IPS-NIHi7 (cell line): ENCODE results near the gene SLC18A2.

Source experiments
- DNase-seq: peaks from one replicate; pipeline ENCODE4 v3.0.0; 2012; ENCODE audit warnings: mixed read lengths; ENCODE audit errors: extremely low spot score

SLC18A2 gene

DNA sequence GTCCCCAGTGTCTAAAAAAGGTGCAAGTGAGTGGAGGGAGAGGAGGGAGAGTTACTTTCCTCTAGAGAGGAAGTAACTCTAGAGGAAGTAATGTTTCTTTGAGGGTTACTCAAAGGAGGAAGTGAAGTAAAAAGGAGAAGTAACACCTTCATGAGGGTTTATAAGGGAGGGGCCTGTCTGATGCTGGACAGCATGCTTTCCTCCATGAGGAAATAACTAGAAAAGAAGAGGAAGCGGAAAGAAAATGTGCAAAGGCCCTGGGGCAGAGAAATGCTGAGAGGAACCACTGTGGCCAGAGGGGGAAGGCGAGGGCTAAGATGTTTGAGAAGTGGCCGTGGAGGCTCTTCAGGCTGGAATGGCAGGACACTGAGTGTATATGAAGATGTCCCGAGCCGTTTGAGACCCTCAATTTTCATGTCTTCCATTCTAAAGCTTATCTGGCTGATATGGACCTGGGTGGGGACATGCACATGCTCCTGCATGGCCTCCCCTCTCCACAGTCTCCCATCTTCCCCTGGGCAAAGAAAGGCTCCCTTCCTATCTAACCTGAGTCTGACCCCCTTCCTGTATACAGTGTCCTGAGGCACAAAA, 3.4 kb upstream of the SLC18A2 start:
- no peak for DNase-seq

DNA sequence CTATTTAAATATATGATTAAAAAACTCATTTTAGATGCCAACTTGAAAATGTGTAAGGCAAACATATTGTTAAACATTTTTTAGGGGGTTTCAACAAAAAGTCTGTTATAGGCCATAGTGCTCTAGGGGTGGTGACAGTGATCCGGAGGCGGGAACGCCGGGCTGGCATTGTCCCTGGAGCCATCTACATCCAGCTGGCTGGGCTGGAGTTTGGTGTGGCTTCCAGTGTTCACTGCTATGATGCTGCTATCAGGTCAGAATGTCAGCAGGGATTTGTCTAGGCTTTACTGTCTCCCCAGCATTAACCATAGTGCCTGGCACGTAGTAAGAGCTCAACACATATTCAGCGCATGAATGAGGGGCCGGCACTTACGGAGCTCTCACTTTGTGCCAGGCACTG, 1.9 kb upstream of the SLC18A2 start:
- no peak for DNase-seq

DNA sequence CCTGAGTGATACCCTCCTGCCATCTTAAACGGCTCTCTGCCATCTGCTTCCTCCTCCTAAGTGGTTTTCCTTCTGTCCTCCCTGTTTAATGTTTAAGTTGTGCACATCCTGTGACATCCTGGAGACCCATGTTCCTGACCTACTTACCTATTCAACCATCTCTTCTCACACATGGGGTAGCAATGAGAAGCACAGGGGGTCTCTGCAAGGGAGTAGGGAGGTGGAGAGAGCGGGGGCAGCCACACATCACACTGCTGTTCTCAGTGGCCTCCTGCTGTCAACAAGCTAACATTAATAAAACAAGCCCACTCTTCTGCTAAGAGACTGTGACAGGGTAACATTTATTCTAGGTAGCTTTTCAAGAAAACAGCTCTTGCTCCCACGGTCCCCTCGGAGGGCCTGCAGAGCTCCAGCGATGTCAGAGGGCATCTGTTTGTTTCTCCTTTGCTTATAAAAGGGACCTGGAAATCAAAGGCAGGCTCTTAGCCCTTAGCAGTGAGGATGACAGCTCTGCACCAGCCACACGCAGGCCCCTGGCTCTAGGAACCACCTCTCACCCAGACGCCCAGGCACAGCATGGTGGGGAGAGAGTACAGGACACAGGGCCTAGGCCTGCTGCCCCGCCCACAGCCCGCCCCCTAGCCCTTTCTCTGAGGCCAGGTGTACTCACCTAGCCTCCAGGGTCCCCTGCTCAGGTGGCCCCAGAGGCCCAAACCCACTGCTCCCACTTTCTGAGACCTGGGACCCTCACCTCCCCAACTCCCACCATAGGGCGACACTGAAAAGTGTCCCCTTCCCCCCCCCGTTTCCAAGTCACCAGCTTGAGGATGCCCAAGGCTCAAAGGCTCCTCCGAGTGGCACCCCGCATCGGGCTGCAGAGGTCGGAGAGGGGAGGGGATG, 943 bp upstream of the SLC18A2 start:
- DNase-seq, result peak; percentile 75

DNA sequence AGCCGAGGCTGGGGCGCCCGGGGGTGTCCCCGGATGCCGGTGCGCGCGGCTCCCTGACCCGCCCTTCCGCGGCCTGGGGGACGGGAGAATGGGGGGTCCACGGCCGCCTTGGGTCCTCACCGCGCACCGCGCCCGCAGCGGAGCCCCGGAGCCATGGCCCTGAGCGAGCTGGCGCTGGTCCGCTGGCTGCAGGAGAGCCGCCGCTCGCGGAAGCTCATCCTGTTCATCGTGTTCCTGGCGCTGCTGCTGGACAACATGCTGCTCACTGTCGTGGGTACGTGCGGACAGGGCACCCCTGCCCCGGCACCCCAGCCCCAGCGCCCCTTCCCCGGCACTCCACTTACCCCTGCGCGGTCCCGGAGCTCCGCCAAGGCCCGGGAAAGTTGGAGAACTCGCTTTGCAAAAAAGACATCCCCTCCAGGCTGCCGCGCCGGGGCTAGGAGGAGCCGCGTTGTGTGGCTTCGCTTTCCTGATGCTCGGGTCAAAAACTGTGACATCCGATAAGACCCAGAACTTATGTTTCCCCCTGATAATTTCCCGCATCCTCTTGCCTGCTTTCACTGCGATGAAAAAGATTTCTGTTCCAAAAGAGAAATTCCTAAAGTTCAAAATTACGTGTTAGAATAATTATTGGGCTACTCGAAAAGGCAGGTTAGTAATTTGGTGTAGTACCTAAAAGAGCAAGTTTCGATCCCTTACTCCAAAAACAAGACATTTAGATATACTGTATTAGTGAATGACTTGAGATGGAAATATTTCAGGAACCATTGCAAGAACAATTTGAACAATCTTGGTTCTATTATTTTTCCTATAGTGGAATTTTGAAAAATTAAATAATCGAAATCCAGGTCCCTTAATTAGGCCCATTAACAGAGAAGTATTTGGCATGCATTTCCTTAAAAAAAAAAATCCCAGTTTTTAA, 888 bp downstream of the SLC18A2 start:
- peak; percentile 56 for DNase-seq

DNA sequence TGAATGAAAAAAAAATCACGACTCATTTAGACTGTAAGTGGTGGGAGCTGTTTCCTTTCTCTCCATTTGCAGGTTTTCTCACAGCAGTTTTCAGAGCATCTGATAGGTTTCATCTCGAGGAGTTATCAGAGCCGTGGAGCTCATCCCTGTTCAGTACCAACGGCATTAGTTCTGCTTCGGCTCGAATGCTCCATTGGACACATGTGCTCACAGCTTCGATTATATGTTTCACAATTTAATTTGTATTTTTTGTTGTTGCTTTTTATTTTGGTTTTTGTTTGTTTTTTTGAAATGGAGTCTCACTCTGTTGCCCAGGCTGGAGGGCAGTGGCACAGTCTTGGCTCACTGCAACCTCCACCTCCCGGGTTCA, 1.5 kb downstream of the SLC18A2 start:
- DNase-seq, result no peak

DNA sequence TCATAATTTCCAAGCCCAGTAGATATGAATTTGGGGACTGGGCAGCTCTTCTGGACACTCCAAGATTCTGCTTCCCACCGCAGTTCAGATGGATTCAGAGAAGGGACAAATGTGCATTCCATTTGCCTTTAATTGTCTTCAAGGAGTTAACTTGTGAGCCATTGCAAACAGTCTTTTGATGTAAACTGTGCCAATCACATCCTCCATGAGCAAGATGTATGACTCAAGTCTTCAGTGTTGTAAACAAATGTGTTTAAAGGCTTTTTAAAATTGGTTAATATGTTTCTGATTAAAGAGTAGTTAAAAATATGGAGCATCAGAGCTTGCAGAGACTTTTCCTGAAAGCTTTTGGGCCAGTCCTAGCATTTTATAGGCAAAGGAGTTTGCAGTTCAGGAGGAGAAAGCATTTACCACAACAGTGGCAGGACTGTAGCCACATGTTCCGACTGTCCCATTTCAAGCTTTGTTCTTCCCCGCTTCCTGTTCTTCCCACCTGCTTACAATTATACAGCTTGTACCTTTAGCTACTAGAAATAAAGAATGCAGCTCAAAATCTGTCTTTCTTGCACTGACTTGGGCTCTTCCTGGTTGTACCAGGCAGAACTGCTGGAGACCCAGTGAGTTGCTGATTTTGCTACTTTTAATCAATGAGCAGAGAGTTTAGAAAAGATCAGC, 6.2 kb downstream of the SLC18A2 start:
- no peak for DNase-seq

DNA sequence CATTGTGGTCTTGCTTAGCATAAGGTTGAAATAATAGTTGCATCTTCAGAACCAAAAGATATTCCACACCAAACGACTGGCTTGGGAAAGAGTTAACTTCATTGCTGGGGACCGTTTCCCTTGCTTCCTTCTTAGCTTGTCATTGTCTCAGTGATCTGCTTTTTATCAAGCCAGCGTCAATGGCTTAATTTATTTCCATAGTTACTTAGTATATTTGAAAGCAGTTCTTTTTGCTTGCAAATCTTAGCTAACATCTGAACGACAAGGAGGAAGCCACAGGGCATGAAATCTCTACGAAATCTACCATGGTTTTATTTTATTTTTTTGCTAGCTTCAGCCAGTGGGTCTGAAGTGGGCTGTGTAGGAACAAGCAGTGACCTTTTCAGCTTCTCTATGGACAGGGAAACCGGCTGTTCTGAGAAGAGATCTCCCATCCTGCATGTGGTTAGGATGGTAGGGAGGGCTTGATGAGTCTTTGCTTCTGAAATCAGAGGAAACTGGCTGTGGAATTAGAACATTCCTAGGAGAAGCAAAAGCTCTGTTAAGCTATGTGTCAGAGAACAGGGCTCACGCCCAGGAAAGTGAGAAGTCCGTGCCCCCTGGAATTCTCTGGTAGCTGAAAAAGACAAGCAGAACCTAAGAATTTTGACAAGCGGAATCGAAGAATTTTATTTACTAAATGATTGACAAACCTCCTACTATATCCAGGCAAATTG, 8.0 kb downstream of the SLC18A2 start:
- no peak for DNase-seq

DNA sequence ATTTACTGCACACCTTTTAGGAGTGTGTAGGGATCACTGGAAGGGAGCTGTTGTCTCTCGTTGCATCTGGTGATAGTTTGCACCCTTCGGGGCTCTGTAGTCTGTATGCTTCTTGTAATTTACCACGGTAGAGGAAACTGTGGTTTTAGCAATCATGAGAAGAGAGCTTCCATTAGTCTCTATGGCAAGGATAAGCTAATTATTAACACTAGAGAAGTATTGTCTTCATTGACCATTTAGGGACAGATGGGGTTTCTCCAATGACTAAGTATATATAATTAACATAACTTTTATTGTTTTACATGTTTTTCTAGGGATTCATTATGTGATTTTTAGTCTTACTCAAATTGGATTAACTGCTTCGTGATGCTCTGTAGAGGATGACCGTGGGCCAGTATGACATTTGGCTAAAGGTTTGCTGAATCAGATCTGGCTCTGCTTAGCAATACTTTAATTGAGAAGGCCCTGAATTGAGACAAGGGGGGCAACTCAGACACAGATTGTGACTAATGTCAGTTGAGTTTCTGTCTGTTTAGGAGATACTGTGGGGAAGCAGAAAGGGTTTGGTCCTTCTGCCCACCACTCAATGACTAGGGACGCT, 8.7 kb downstream of the SLC18A2 start:
- no peak for DNase-seq

DNA sequence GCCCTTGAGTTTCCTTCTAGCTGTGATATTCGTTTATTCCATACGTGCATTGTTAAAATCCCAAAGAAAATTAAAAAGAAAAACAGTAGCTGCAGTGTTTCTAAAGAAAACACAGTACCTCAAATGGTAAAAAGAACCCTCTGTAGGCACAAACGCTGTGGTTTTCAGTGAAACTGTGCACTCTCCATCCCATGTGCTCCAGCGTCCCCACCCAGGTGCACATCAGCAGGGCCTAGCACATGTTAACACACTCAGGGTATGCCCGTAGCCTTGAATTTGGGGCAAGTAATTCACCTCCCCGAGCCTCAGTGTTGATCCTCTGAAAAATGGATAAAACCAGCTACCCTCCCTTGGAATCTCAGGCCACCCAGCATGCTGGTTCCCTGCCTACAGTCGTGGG, 9.5 kb downstream of the SLC18A2 start:
- DNase-seq, result no peak

DNA sequence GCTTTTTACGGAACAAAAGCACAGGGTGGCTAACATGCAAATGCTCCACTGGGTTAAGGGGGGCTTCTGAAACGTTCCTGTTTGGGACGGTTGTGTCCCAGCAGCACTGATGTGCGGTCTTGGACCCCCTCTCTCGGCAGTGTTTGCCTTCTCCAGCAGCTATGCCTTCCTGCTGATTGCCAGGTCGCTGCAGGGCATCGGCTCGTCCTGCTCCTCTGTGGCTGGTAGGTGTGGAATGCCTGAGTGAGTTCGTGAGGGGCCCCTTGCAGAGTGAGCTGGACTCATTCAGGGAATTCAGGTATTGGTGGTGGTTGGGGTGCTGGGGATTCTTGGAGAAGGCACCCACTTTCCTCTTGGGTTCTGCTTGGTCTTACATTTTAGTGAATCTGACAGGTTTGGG, 13.0 kb downstream of the SLC18A2 start:
- DNase-seq, result no peak

DNA sequence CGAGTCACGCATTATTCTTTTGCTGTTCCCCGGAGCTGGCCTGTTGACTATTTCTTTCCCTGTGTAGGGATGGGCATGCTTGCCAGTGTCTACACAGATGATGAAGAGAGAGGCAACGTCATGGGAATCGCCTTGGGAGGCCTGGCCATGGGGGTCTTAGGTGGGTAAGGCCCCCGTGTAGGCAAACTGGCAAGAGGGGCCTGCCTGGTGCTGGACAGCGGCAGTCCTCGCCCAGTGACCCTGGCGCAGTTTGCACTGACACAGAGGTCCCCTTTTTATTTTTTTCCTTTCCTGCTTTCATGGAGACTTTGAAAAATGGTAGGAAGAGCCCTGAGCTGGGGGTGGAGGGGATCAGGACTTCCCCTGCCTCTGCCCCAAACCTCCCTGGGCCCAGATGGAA, 13.4 kb downstream of the SLC18A2 start:
- no peak for DNase-seq

DNA sequence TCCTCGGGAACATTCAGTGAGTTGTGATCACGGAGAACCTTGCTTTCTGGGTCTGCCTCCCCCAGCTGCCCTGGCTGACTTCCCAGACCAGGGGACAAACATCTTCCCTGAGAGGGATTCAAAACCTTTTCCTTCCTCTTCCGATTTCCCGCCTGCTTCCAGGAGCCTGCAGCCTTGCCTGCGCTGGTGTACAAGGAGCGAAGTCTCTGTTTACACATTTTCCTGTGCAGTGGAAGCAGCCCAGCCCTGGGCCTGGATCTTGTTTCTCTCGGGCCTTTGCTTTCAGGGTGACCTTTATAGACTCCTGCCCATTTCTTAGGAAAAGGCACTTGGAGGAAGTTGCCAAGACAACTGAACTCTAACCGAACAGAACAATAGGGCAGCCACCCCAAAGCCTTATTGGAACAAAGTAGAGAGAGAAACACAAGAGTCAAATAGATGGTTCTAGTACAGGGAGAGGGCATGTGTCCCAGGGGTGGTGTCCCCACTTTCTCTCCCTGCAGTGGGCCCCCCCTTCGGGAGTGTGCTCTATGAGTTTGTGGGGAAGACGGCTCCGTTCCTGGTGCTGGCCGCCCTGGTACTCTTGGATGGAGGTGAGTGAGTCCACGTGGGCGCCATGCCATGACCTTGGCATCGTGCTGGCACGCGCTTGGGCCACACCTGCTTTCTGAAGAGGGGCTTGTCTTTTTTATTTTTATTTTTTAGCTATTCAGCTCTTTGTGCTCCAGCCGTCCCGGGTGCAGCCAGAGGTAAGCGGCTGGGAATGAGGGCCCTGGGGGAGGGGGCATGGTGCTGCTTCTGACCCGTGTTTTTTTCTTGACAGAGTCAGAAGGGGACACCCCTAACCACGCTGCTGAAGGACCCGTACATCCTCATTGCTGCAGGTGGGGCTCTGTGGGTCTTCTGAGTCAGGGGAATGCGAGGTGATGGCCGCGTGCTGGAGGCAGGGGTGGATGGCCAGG, 14.1 kb downstream of the SLC18A2 start:
- DNase-seq, result no peak

DNA sequence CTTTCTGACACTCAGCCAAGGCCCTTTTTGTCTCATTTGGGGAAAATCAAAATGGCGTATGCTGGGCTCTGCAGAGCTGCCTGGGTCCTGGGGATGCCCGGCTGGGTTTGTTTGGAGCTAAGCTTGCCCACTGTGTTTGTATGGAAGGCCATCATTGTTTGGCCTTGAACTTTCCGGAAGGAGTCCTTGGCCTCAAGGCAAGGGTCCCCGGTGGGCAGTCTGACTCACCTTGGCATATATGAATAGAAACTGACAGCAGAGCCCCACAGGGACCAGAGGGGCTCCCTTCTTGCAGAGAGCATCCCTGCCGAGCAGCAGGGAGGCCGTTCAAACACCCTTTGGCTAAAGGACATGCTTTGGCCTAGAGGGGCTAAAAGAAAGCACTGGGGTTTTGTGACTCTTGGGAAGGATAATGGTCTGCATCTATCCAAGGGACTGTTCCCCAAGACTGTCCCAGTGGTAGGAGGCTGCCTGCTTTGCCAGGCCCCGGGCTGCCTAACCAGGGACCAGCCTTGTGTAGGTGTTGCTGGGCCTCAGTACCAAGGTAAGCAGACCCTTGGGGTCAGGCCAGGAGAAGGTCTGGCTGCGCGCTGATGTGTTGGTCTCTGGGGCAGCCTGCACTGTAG, 15.0 kb downstream of the SLC18A2 start:
- no peak for DNase-seq

DNA sequence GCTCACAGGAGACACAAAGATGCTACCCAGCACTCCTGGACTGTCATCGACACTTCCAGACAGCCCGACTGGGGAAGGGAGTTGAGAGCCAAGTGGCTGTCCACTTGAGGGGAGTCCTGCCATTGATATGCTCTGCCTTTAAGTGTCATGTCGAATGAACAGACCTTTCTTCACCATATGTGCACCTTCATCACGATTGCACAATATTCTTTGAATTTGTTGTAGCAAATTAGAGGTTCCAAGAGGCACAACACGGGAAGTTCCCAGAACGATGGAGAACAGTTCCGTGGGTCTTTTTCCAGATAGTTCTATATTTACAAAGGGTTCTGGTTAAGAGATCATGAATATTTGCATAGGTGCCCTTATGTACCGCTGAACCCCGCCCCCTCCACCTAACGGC, 16.0 kb downstream of the SLC18A2 start:
- DNase-seq, result no peak

DNA sequence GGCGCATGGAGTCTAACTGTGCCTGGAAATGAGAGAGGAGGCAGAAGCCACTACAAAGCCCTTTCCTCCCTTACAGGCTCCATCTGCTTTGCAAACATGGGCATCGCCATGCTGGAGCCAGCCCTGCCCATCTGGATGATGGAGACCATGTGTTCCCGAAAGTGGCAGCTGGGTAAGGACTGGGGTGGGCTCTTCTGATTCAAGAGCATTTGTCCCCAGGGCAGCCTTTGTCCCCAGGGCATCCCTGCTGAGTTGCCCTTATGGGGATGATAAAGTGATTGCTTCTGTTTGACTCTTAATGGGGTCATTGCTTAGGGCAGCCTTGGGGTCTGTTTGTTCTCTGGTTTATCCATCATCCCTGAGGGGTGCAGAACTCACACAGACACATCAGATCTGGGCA, 16.8 kb downstream of the SLC18A2 start:
- no peak for DNase-seq

DNA sequence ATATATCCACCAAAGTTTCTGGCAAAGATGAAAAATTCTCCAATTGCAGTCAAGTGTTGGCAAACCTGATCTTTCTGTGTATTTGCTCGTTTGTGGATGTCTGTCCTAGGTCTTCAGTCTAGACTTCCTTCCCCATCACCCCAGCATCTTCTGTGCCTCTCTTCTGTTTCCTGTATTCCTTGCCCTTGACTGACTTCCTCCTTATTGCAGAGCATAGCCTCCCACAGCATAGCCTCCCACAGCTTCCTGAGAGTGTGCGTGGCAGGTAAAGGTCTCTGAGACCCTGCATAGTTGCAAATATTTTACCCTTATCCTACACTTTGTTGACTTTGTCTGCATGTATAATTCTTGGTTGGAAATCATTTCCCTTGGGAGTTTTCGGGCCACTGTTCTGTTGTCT, 18.4 kb downstream of the SLC18A2 start:
- no peak for DNase-seq

DNA sequence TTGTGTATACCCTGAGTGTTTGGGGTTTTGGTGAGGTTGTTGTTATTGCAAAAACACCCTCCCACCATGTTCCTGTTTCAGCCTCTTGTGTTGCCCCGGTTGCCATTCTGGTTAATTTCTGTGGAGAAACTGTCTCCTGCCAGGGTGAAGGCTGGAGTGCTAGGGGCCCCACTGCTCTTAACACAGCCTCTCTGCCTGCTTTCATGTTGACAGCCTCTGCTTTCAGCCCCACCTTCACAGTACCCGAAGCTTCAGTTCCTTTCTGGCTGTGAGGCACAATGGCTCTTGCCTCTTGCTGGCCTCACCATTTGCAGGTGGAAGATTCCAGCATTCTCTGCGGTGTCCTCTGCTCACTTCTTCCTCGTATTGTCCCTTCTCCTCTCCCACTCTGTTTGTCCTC, 19.2 kb downstream of the SLC18A2 start:
- peak; percentile 35 for DNase-seq

DNA sequence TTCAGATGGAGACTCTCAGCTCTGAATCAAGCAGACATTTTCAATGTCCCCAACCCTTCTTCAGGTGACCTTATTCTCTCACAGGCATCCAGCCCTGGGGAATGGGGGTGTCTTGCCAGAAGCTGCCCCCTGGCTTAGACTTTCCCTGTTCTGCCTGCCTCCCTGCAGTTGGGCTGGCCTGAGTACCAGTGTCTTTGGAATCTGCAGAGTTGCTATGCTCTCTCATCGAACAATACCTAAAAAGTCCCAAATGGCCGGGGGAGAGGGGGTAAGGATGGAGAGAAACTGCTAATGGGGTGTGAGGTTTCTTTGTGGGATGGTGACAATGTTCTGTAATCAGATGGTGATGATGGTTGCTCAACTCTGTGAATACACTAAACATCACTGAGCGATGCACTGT, 20.6 kb downstream of the SLC18A2 start:
- no peak for DNase-seq

DNA sequence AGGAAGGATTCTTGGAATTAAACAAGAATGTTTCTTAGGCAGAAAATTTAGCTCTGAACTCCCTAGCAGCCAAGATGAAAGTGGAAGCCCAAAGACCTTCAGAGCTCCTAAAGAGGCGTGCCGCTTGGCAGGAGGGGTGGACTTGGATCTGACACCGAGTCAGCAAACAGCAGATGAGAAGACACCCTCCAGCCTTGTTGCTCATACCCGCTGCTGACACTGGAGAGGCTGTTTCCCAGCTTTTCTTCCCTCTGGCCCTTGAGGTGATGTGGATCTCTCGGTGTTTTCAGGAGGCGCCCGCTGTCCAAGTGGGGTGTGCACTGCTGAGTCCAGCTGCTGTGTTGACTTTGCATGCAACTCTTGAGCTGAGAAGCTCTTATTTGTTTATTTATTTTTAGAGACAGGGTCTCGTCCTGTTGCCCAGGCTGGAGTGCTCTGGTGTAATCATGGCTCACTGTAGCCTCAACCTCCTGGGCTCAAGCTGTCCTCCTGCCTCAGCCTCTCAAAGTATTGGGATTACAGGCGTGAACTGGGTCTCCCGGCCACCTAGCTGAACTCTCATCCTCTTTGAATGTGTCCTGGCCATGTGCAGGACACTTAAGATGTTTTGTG, 21.5 kb downstream of the SLC18A2 start:
- no peak for DNase-seq
